ENCODE measurements around the gene DLG3. TPM values are rescaled to one million over a fixed set of nuclear protein-coding genes. Genes with fewer than 3 reads are reported as not detected.

Gene DLG3
- total RNA-seq, 1 experiment from 2014 or later = 26.4 TPM

Other genes with a start within 250 kb of the DLG3 start
- gene AWAT1, start 210.2 kb upstream of the DLG3 start, total RNA-seq (2014; rRNA removed) = not detected in 2 replicates
- gene P2RY4, start 184.6 kb upstream of the DLG3 start, total RNA-seq (2014; rRNA removed) = 0.62 TPM in 1 of 2 replicates, not detected in the other
- gene ARR3, start 176.5 kb upstream of the DLG3 start, total RNA-seq (2014; rRNA removed) = not detected in 2 replicates
- not detected in 2 replicates for gene RAB41, start 162.7 kb upstream of the DLG3 start, total RNA-seq (2014; rRNA removed)
- gene PDZD11, start 154.9 kb upstream of the DLG3 start, total RNA-seq (2014; rRNA removed) = 69.5 and 83.0 TPM in 2 replicates
- gene KIF4A, start 154.7 kb upstream of the DLG3 start, total RNA-seq (2014; rRNA removed) = 35.8 and 43.5 TPM in 2 replicates
- gene GDPD2, start 21.5 kb upstream of the DLG3 start, total RNA-seq (2014; rRNA removed) = 0.04 TPM in 1 of 2 replicates, not detected in the other

Data from PC-3 (cell line).